Neural cell (in vitro differentiated cells): ENCODE measurements around the gene RANBP1. TPM values are rescaled to one million over a fixed set of nuclear protein-coding genes. Genes with fewer than 3 reads are reported as not detected.

Source experiments
- H2AFZ ChIP-seq: fragments of 200-600, 300-800 bp; sonication (generic), shearing (Covaris generic); 2 replicates; pipeline ENCODE4 v1.6.0; 2014; ENCODE audit warnings: low read depth, mild to moderate bottlenecking, antibody characterized with exemption, low read length, moderate library complexity
- H3F3A ChIP-seq: fragments of 200-600 bp; shearing (Covaris generic); 2 replicates; pipeline ENCODE4 v1.6.1; 2016; ENCODE audit warnings: mild to moderate bottlenecking, moderate library complexity, mixed read lengths, antibody characterized with exemption, low read length; ENCODE audit not compliant: insufficient read depth, poor library complexity, severe bottlenecking
- H3K27ac ChIP-seq: fragments of 200-600, 300-800 bp; sonication (generic), shearing (Covaris generic); 2 replicates; pipeline ENCODE4 v1.5.1; 2014; ENCODE audit warnings: mild to moderate bottlenecking, low read length, moderate library complexity
- H3K27me3 ChIP-seq: fragments of 300-800, 200-600 bp; sonication (generic), shearing (Covaris generic); 2 replicates; pipeline ENCODE4 v1.6.0; 2014; ENCODE audit warnings: mild to moderate bottlenecking, low read depth, low read length, moderate library complexity; ENCODE audit not compliant: insufficient read depth
- H3K36me3 ChIP-seq: fragments of 300-800, 200-600 bp; sonication (generic), shearing (Covaris generic); 2 replicates; pipeline ENCODE4 v1.5.1; 2014; ENCODE audit warnings: mild to moderate bottlenecking, antibody characterized with exemption, low read length, moderate library complexity; ENCODE audit not compliant: insufficient read depth
- H3K4me2 ChIP-seq: fragments of 300-800, 200-600 bp; sonication (generic), shearing (Covaris generic); 2 replicates; pipeline ENCODE4 v1.6.0; 2014; ENCODE audit warnings: mild to moderate bottlenecking, low read length
- H3K4me3 ChIP-seq: fragments of 300-800, 200-600 bp; sonication (generic), shearing (Covaris generic); 2 replicates; pipeline ENCODE4 v1.5.1; 2014; ENCODE audit warnings: mild to moderate bottlenecking, low read length, moderate library complexity
- H3K79me2 ChIP-seq: fragments of 200-600 bp; shearing (Covaris generic); replicated peaks from 2 replicates; pipeline ENCODE4 v1.6.0; 2014; ENCODE audit warnings: mild to moderate bottlenecking, low read length, moderate library complexity; ENCODE audit not compliant: insufficient read depth
- H3K9ac ChIP-seq: fragments of 300-800, 200-600 bp; sonication (generic), shearing (Covaris generic); 2 replicates; pipeline ENCODE4 v1.6.1; 2016; ENCODE audit warnings: mild to moderate bottlenecking, low read length, mixed read lengths
- H3K9me2 ChIP-seq: fragments of 200-600 bp; shearing (Covaris generic); 2 replicates; pipeline ENCODE4 v1.6.1; 2016; ENCODE audit warnings: mild to moderate bottlenecking, low read length, mixed read lengths; ENCODE audit not compliant: insufficient read depth
- H3K9me3 ChIP-seq: fragments of 200-600, 300-800 bp; sonication (generic), shearing (Covaris generic); 2 replicates; pipeline ENCODE4 v1.6.1; 2016; ENCODE audit warnings: mild to moderate bottlenecking, mixed run types, low read length, moderate library complexity, mixed read lengths
- H4K20me1 ChIP-seq: fragments of 200-600 bp; shearing (Covaris generic); 2 replicates; pipeline ENCODE4 v1.6.1; 2016; ENCODE audit warnings: mild to moderate bottlenecking, mixed run types; ENCODE audit not compliant: insufficient read depth
- CTCF ChIP-seq: fragments of 450-650 bp; IDR thresholded peaks from 2 replicates; pipeline ENCODE4 v1.5.1; 2014; ENCODE audit warnings: antibody characterized with exemption, mild to moderate bottlenecking, moderate library complexity; ENCODE audit not compliant: poor library complexity, severe bottlenecking
- EP300 ChIP-seq: fragments of 450-650 bp; conservative IDR thresholded peaks from 2 replicates; pipeline ENCODE4 v1.6.1; 2014; ENCODE audit warnings: antibody characterized with exemption, mild to moderate bottlenecking, moderate library complexity; ENCODE audit not compliant: poor library complexity, severe bottlenecking
- EZH2 ChIP-seq: fragments of 200-600, 300-800 bp; shearing (Covaris generic), sonication (generic); IDR thresholded peaks from 2 replicates; pipeline ENCODE4 v1.6.1; 2014; ENCODE audit warnings: antibody characterized with exemption, low read length, borderline replicate concordance, mild to moderate bottlenecking; ENCODE audit not compliant: insufficient read depth, poor library complexity, severe bottlenecking
- MXI1 ChIP-seq: fragments of 450-650 bp; conservative IDR thresholded peaks from 2 replicates; pipeline ENCODE4 v1.6.1; 2014; ENCODE audit warnings: antibody characterized with exemption, mild to moderate bottlenecking; ENCODE audit not compliant: poor library complexity, severe bottlenecking
- POLR2AphosphoS5 ChIP-seq: IDR thresholded peaks from 2 replicates; pipeline ENCODE4 v1.6.1; 2012
- RAD21 ChIP-seq: fragments of 450-650 bp; conservative IDR thresholded peaks from 2 replicates; pipeline ENCODE4 v1.6.1; 2014; ENCODE audit warnings: antibody characterized with exemption, mild to moderate bottlenecking, moderate library complexity
- REST ChIP-seq: IDR thresholded peaks from 2 replicates; pipeline ENCODE4 v1.6.1; 2012; ENCODE audit warnings: borderline replicate concordance
- SMC3 ChIP-seq: fragments of 450-650 bp; conservative IDR thresholded peaks from 2 replicates; pipeline ENCODE4 v1.6.1; 2014; ENCODE audit warnings: antibody characterized with exemption, mild to moderate bottlenecking, moderate library complexity; ENCODE audit not compliant: poor library complexity
- TAF1 ChIP-seq: IDR thresholded peaks from 2 replicates; pipeline ENCODE4 v1.6.1; 2012; ENCODE audit warnings: low read depth
- polyA plus RNA-seq: library from polyadenylated mRNA; depleted of rRNA; stranded (reverse); fragments of >200 nt; gene quantifications from 2 replicates; pipeline ENCODE4 v1.2.3, GENCODE V29; 2014

RANBP1 gene
- polyA plus RNA-seq, 1 donor from 2014 or later: 360 TPM

GRCh38 chr22:20111689-20112622 is 3.9 kb upstream of the RANBP1 start:
- Histone ChIP-seq H3K4me2 (no peak overlapping the region), H3K4me3 (no peak overlapping the region), H3K27me3 (no peaks in the 10 kb centered on the region), H3K9me2 (no peaks in the 10 kb centered on the region), H3K9me3 (no peaks in the 10 kb centered on the region), H2AFZ (no peak overlapping the region), H3K9ac (no peak overlapping the region), H3K79me2 (peaks cover 17% of the 10 kb centered on the region), H3K36me3 (peaks cover 6% of the 10 kb centered on the region), H3K27ac (no peak overlapping the region), H4K20me1 (no peaks in the 10 kb centered on the region), H3F3A (no peaks in the 10 kb centered on the region)
- TF ChIP-seq REST (no peak), SMC3 (no peak), EZH2 (no peak), TAF1 (no peak), RAD21 (no peak), CTCF (no peak), MXI1 (no peak), POLR2AphosphoS5 (no peak), EP300 (no peak)

GRCh38 chr22:20112623-20113511 is 3.0 kb upstream of the RANBP1 start:
- Histone ChIP-seq H3K9me3 (no peaks in the 10 kb centered on the region), H3K36me3 (peaks cover 6% of the 10 kb centered on the region)

More at GRCh38 chr22:20112623-20113511, 3.0 kb upstream of the RANBP1 start:
- Histone ChIP-seq H4K20me1 (no peaks in the 10 kb centered on the region), H3K9me2 (no peaks in the 10 kb centered on the region), H2AFZ (no peak overlapping the region), H3K4me3 (no peak overlapping the region), H3K9ac (no peak overlapping the region), H3K4me2 (no peak overlapping the region), H3K27ac (no peak overlapping the region), H3F3A (no peaks in the 10 kb centered on the region), H3K79me2 (peaks cover 18% of the 10 kb centered on the region), H3K27me3 (no peaks in the 10 kb centered on the region)
- TF ChIP-seq POLR2AphosphoS5: peak; percentile 19
- no peak for TF ChIP-seq EP300
